Activated CD4-positive, alpha-beta T cell treated with anti-CD3 and anti-CD28 coated beads for 24 hours (primary cell): ENCODE measurements around the gene ATP2C1.
"Not testable (repeated sequence)": the region's sequence is repeated elsewhere in the genome, so short reads cannot be mapped to it uniquely, and the experiment has no call there.

ENCODE experiments used
- DNase-seq, 2 donors: peaks; one replicate each; pipeline ENCODE4 v3.0.0-alpha.2; 2020; ENCODE audit warnings: low read depth in 2 of 2

Gene ATP2C1

DNA sequence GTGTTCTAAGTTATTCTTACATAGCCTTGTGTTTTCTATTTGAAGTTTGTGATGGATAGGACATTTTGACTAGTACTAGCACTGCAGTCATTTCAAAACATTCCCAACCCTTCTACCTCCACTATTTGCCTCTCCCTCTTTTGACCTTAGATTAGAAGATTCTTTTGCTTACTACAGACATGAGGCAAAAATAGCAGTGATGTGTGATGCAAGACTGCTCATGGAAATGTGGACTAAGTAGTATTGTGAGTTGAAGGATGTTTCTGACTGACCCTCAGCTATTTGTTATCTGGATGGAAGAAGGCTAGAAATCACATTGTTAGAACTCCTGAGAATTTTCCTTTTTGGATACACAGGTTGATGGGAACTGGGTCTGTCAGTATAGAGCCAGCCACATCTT, 45.9 kb downstream of the ATP2C1 start:
- no peak for DNase-seq

DNA sequence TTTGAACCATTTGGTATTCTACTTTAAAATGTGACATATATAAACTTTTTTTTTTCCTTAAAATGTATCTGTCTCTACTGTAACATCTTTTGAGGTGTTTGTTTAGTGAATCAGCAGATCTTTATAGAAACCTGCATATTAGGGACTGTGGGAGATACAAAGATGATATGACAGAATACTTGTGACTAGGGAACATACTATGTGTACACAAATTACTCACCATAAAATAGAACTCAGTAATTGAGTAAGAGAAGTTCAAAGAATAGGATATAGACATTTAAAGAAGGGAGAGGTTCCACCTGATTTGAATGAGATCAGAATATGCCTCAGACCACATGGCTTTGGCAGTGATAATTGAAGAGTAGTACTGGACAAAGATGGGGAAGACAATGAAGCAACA, 47.9 kb downstream of the ATP2C1 start:
- DNase-seq, result no peak

DNA sequence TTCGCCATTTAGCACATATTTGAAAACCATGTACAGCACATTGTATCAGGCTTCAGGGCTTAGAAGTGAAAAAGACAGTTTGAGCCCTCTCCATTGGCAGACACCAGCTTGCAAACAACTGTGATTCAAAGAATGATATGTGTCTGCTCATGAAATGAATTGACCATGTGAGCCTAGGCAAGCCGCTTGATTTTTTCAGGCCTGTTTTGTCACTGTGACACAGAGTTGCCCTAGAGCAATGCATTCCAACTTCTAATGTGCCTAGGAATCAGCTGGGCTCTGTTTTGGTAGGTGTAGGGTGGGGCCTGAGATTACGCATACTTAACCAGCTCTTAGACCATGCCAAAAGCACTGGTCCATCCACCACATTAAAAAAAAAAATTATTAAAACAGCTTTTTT, 53.0 kb downstream of the ATP2C1 start:
- no peak for DNase-seq

DNA sequence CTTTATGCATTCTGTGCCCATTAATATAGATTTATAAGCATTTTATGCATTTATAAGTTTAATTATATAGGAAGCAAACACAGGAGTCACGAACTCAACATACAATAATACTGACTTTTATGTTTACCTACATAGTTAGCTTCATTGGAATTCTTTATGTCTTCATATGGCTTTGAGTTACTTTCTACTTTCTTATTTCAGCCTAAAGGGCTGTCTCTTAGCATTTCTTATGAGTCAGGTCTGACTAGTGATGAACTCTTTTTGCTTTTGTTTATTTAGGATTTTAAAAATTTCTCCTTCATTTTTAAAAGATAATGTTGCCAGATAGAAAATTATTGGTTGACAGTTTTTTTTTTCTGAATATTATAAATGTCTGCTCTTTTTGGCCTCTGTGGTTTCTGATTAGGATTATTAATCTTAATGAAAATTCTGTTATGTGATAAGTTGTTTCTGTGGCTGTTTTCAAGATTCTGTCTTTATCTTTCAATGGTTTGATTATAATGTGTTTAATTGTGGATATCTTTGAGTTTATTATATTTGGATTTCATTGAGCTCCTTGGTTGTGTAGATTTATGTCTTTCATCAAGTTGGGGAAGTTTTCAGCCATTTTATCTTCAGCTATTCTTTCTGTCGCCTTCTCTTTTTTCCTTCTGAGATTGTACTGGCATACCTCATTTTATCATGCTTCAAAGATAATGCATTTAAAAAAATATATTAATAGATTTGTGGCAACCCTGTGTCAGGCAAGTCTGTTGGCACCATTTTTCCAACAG, 54.3 kb downstream of the ATP2C1 start:
- DNase-seq, result no peak

DNA sequence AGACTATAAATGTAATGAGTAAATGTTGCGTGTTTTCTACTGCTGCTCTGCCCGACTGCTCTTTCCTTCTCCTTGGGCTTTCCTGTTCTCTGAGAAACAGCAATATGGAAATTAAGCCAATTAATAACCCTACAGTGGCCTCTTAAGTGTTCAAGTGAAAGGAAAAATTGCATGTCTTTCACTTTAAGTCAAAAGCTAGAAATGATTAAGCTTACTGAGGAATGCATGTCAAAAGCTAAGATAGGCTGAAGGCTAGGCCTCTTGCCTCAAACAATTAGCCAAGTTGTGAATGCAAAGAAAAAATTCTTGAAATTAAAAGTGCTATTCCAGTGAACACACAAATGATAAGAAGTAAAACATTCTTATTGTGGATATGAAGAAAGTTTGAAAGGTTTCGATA, 55.0 kb downstream of the ATP2C1 start:
- DNase-seq, result no peak

DNA sequence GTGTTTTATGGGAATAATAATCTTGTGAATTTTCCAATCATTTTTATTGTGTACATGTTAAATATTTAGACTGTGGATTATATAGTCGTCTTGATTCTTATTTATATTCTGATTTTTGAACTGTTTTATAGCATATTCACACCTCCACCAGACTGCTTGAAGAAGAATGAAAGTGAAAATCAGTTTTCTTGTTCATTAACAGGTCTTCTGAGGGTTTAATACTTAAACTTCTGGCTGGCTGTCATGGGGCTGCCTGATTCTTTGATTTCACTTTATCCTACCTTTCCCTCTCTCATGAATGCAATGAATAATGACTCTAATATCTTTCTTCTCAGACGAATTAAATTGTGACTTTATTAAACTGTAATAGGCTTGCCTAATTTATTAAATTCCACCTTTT, 56.2 kb downstream of the ATP2C1 start:
- DNase-seq, result no peak

DNA sequence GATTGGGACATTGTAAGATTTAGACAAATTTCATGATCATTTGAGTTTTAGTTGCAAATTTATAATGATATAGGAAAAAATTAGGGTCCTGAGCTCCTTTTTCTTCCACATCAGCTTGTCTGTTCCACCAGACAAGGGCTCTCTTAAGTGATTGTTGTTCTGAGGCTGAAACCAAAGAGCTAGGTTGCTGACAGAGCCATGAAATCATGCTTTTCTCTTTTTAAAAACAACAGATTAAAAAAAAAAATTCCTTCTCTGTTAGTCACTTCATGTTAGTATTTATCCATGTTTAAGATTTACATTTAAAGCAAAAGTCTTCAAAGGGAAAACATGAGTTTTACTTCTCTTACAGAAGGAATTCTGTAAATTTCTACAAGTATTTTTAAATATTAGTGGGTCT, 56.8 kb downstream of the ATP2C1 start:
- no peak for DNase-seq

DNA sequence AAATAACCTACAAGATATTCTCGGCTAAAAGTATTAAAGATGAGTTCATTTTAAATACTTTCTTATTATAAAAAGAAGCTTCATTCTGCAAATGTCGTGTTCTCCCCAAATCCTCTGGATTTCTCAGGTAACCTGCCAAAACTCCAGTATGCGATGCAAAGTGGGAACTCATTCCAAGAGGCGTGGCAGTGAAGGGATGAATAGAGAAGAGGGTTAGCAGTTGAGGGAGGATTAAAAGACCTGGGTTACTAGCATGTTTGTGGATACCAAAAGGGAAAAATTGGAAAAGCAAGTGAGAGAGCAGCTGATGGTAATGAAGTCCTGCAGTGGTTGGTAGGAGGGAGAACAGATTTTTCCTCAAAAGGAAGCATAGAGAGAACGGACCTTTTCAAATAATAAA, 61.6 kb downstream of the ATP2C1 start:
- DNase-seq, result no peak

DNA sequence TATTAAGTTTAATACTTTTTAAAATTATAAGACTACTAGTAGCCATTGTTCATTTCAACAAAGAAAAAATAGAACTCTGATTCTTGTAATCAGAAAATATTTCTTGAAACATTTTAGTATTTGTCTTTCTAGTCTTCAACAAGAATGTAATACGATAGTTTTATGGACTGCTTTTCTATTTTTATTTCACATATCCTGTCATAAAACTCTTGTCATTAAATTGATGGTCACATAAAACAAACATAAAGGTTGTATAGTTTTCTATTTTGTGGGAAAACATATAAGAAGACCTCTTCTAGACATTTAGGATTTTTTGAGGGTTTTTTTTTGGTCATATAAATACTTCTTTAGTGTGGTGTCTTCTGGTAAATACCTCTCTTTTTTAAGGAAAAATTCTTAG, 62.4 kb downstream of the ATP2C1 start:
- no peak for DNase-seq

DNA sequence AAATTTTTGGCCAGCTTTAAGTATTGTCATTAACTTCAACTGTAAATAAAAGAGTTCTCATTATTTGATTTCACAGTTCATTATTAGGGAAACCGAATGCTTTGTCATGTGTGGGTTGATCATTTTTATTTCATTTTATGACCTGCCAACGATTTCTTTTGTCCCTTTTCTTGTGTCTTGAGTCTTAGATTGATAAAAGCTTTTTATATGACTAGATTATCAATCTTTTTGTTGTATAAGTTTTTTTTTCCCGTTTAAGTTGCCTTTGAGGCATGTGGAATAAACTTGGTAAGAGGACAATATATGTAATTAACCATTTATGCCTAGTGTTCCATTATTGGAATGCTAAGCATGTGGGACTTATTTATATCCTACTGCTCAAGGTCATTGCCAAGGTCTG, 62.8 kb downstream of the ATP2C1 start:
- DNase-seq, result no peak

DNA sequence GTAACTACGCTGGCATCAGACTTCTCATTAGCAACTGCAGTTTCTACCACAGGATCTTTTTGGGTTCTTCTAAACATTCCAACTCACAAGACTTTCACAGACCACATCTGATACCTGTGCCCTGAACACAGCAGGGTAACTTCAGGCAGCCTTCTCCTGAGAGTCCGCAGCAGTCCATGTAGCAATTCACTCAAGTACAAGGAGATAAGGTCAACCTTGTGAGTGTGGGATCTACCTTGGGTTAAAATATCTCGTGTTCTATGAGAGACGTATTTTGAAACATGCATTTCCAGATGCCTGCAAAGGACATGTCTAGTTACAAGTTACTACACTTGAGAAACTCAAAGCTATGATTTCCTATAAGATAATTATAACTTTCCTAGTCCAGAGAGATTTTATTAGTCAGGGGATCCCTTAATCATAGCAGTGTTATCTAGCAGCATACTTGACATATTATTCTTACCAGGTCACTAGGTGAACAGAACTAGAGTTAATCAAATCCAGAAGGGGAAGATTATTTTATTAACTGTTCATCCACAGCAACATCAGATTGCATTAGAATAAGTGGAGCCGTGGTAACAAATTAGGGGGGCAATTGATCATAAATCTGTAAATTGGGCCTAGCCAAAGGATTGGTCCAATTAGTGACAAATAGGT, 66.4 kb downstream of the ATP2C1 start:
- no peak for DNase-seq

DNA sequence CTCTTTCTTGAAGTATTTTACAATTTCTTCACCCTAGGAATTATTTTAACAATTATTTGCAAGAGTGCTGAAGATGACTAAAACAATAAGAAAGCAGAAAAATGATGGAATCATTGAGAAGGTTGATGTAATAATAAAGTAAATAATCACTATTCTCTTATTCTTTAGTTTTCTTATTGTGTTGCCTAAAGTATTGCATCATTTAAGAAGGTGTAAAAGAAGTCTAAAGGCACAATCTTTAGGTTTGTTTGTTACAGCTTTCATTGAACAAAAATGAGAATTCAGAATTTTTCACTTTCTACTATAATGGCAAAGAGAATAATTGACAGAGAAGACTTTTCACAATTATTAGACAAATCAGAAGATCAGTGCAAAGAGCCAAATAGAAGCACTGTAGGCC, 67.6 kb downstream of the ATP2C1 start:
- DNase-seq, result no peak

DNA sequence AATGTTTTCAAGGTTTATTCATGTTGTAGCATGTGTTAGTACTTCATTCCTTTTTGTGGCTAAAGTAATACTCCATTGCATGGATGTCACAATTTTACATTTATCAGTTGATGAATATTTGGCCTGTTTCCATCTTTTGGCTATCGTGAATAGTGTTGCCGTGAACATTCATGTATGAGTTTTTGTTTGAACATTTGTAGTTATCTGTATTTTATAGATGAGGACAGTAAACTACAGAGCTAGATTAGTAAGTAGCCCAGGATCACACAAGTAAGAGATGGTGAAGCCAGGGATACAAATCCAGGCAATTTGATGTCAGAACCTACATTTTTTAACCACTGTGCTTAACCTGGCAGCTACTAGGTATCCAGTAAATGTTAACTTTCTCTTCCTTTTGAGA, 69.6 kb downstream of the ATP2C1 start:
- DNase-seq, result no peak

DNA sequence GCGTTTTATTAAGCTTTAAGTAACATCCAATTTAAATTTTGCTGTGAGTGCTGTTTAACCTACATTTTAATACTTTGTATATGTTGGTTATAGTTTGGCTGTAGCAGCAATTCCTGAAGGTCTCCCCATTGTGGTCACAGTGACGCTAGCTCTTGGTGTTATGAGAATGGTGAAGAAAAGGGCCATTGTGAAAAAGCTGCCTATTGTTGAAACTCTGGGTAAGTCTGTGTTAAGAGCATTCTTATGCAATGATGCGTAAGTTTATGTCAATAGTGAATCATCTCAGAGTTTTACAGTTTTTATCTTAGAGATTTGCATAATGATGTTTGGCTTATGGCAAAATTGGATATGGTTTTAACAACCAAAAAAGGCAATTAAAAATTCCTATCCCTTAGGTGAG, 70.0 kb downstream of the ATP2C1 start:
- no peak for DNase-seq

DNA sequence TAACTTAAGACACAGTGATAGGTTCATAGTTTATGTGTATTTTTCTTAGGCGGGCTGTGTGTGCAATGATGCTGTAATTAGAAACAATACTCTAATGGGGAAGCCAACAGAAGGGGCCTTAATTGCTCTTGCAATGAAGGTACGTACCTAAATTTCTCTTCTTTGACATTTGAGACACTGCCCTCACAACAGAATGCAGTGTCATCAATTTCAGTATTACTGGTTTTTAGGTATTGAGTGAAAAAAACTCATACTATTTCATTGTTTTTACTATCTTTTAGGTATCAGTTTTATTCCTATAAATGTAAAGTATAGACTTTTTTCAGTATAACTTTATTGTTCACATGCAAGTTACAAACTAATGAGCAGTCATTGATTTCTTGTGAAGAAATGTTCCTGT, 73.4 kb downstream of the ATP2C1 start:
- no peak for DNase-seq

DNA sequence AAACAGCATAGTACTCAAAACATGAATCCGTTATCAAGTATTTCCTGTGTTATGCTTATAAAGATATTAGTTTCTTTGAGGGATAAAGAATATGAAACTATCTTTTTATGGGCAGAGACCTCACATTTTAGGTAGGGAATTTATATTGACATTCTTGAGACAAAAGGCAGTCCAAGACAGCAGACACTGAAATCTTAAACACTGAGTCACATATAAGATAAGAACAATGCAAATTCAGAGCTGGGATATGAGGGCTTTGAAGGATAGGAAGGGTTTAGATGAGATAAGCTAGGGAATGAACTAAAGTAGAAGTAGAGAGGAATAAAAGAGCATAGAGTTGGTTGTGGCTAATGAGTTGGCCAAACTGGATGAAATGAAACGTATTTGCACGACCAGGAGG, 74.3 kb downstream of the ATP2C1 start:
- no peak for DNase-seq

DNA sequence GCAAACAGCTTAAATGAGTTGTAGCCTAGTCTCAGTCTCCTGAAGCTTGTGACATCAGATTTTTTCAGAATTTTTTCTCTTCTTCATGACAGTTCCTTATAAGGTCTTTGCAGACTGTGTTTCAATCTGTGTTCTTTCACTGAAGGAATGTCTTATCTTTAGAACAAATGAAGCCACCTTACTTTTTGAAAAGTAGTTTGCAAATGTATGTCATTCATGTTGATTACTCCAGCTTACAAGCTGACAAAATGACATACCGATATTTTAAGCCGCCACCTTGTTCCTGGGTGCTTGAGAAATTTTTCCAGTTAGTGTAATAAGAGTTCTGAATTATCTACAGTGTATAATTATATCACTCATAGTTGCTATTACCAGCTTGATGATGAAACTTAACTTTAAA, 75.7 kb downstream of the ATP2C1 start:
- no peak for DNase-seq

DNA sequence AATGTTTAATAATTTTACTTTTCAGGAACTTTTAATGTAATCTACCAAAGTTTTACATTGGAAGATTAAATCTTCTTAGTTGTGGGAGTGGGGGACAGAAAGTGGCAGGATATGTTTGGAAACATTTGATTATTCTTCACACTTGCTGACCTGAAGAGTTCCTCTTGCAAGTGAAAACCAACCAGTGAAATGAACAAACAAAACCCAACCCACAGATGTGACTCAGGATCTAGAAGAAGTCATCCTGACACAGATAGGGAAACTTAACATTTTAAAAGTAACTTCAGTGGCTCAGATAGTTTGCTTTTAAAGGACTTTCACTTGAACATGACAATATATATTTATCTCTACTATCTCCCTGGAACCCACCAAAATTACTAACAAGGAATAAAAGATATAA, 77.3 kb downstream of the ATP2C1 start:
- no peak for DNase-seq

DNA sequence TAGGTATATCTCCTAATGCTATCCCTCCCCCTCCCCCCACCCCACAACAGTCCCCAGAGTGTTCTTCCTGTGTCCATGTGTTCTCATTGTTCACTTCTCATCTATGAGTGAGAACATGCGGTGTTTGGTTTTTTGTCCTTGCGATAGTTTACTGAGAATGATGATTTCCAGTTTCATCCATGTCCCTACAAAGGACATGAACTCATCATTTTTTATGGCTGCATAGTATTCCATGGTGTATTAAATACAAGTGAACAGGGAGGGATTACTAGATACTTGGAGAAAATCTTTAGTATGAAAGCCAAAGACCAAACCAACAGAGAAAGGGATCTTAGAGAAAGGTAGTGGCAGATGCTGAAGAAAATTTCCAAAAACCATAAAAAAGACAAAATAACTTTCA, 78.7 kb downstream of the ATP2C1 start:
- DNase-seq, result not testable (repeated sequence)

DNA sequence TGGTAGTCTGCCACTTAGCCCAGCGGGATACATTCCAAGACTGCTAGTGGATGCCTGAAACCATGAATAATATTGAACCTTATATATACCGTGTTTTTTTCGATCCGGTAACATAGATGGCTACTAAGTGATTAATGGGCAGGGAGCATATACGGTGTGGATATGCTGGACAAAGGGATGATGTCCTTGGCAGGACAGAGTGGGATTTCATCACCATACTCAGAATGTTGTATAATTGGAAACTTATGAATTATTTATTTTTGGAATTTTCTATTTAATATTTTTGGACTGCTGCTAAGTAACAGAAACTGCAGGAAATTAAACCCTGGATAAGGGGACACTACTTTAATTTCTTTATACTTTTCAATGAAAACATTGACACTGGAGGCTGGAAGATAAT, 79.5 kb downstream of the ATP2C1 start:
- no peak for DNase-seq

DNA sequence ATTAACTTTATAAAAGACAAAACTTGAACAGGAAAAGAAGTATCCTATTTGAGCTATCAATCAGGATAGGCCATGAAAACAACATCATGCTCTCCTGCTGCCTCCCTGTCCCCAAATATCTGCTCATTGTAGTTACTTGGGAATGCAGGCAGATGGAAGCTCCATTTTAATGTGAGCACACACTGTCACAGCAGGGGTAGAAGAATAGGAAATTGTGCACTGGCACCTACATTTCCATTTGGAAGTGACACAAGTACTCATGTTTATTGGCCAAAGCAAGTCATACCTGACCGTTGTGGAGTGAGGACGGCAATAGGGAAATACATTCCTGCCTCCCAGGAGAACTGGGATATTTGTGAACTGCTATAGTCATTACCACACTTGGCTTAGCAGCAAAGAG, 80.3 kb downstream of the ATP2C1 start:
- DNase-seq, result no peak

DNA sequence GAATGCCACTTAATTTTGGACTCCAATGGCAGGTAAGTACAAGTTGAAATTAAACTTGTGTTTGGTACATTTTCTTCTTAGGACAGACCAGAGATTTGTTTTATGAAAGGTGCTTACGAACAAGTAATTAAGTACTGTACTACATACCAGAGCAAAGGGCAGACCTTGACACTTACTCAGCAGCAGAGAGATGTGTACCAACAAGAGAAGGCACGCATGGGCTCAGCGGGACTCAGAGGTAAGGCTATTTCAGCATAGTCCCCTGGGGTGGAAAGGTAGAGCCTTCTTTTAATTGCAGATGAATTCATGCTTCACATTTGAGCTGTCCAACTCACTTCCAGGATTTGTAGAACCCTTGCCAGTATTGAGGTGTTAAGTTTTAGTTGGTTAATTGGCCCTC, 81.4 kb downstream of the ATP2C1 start:
- DNase-seq, result no peak

DNA sequence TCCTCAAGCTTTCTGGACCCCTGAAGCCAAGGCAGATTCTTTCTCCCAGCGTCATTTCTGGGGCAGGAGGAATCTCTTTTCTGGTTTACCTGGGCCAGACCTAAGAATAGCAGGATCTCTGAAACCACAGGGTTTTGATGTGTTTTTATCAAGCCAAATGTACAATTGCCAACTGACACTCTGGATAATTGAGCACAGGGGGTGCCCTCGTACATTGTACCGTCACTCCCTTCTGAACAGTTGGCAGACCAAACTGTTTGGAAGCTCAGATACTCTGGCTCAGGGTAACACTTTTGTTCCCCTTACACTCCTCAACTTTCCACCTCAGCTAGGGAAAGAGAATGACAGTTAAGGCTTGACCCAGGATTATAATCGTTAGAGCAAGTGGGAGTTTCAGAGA, 82.8 kb downstream of the ATP2C1 start:
- DNase-seq, result no peak

DNA sequence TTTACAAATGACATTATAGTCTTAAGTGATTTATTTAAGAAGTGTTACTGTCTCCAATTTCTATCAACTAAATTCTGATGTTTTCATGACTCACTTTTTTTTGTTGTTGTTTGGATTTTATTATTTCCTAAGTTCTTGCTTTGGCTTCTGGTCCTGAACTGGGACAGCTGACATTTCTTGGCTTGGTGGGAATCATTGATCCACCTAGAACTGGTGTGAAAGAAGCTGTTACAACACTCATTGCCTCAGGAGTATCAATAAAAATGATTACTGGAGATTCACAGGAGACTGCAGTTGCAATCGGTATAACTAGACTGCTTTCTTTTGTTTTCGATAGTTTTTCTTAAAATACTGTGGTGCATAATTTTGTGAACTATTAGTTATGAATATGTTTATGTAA, 85.2 kb downstream of the ATP2C1 start:
- DNase-seq, result no peak
